GM21723 (cell line): Measurements from ENCODE around the gene MUSK.

Experiments used
- ATAC-seq: cut with Tn5 transposase; IDR thresholded peaks from one replicate; pipeline ENCODE4 v1.9.1; 2021; ENCODE audit warnings: mild to moderate bottlenecking, moderate library complexity; ENCODE audit not compliant: unreplicated experiment

Gene MUSK

DNA sequence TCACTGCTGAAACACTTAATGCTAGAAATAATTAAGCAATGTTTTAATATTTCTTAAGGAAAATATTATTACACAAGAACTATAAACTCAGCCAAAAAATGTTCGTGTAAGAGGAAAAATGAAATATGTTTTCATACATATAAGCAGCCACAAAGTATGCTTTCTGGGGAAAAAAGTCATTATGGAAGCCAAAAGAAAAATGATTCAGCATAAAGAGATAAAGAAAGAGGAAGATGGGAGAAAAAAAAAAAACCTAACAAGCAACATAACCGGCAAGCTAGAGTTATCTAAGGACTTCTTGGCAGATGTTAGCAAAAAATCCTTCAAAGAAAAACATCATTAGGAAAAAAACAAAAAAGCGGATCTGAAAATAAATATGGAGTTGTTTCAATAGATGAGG, 179.1 kb downstream of the MUSK start:
- no peak for ATAC-seq

DNA sequence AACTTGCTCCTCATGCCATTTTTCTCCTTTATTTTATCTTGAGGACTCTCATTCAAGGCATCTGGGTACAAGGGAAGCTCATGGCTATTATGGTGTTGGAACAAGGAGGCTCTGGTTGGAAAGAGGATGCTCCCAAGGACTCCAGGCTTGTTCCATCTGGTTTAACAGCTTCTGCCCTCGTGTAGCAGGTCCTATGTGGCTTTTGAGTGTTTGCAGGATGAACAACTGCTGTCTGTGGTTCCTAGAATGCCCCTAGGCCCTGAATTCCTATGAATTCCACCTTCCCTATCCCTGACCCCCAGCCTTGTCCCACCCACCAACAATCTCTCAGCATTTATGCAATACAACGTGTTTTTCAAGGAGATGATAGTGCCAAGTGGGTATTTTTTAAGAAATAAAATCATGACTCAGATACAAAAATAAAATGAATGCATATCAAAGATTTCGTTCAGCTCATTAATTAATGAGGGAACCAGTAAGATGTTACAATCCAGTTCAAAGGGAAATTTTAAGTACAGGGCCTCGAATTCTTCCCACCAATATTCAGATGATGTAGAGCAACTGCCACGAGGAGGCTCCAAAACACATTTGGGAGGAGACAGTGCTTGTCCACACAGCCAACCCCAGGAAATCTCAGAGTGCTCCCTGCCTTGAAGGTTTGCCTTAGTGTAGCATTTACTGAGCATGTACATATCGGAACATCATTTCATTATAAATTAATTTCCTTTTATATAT, 182.0 kb downstream of the MUSK start:
- ATAC-seq: no peak
